ENCODE data around the gene APMAP.

DNA sequence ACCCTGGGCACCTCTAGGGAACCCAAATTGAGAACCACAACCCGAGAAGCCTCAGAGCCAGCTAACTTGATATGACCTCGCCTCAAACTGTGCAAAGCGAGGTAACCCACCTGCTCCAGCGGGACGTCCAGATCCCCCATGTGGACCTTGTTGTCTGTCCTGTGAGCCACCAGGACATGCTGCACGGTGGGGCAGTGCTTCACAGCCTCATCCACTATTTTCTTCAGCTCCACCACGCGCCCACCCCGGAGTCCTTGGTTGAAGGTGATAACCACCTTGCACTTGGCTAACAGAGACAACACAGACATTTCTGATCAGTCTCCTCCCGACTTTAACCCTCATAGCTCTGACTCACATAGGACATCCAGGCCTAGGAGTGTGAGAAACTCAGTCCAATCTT is 30.8 kb upstream of the APMAP start:
- TF ChIP-seq POLR2A (IDR thresholded peaks at IDR 0.05) (no peak), CTCF (IDR thresholded peaks at IDR 0.05) (no peak)

Measured in prostate gland (tissue), 2 donors.